Breast epithelium (tissue), 3 donors: ENCODE measurements around the gene CUL2.

Source experiments
- CTCF ChIP-seq, 3 donors: fragments of 450-650 bp; IDR thresholded peaks; one replicate each; pipeline ENCODE4 v1.5.1; 2016 to 2017; ENCODE audit warnings: antibody characterized with exemption in 3 of 3, mild to moderate bottlenecking in 3 of 3, moderate library complexity in 3 of 3
- POLR2AphosphoS5 ChIP-seq, 3 donors: sonication (generic); formaldehyde crosslinking; IDR thresholded peaks; one replicate each; pipeline ENCODE4 v1.6.1; 2017; ENCODE audit warnings: antibody characterized with exemption in 3 of 3

- TF ChIP-seq CTCF (IDR thresholded peaks at IDR 0.05) (no peak), POLR2AphosphoS5 (IDR thresholded peaks at IDR 0.05) (no peak)
These were observed 2.1 kb upstream of the CUL2 start for GRCh38 chr10:35091994-35092790.
